MM.1S (cell line): ENCODE results near the gene SLC12A6.

Experiments used
- DNase-seq: peaks from one replicate; pipeline ENCODE4 v3.0.0-alpha.2; 2015
- H2AFZ ChIP-seq: fragments of 300-600 bp; sonication (generic); 2 replicates; pipeline ENCODE4 v1.6.0; 2016; ENCODE audit warnings: antibody characterized with exemption, low read length
- H3F3A ChIP-seq: fragments of 300-600 bp; sonication (generic); 2 replicates; pipeline ENCODE4 v1.6.1; 2016; ENCODE audit warnings: mild to moderate bottlenecking, antibody characterized with exemption, low read length, moderate library complexity, mixed read lengths; ENCODE audit not compliant: insufficient read depth
- H3K27ac ChIP-seq: fragments of 300-600 bp; sonication (generic); 2 replicates; pipeline ENCODE4 v1.5.1; 2016; ENCODE audit warnings: mild to moderate bottlenecking, low read length
- H3K27me3 ChIP-seq: fragments of 300-600 bp; sonication (generic); replicated peaks from 2 replicates; pipeline ENCODE4 v1.6.0; 2016; ENCODE audit warnings: low read length; ENCODE audit not compliant: insufficient read depth
- H3K36me3 ChIP-seq: fragments of 300-600 bp; sonication (generic); replicated peaks from 2 replicates; pipeline ENCODE4 v1.6.1; 2016; ENCODE audit warnings: mild to moderate bottlenecking, low read length, mixed read lengths; ENCODE audit not compliant: insufficient read depth
- H3K4me1 ChIP-seq: fragments of 300-600 bp; sonication (generic); 2 replicates; pipeline ENCODE4 v1.6.1; 2016; ENCODE audit warnings: low read length, mixed read lengths
- H3K4me2 ChIP-seq: fragments of 300-600 bp; sonication (generic); 2 replicates; pipeline ENCODE4 v1.6.0; 2016; ENCODE audit warnings: low read depth, low read length
- H3K4me3 ChIP-seq: fragments of 300-600 bp; sonication (generic); 2 replicates; pipeline ENCODE4 v1.5.1; 2016; ENCODE audit warnings: low read length, mixed read lengths
- H3K79me2 ChIP-seq: fragments of 300-600 bp; sonication (generic); 2 replicates; pipeline ENCODE4 v1.6.1; 2016; ENCODE audit warnings: mixed run types, low read length, mixed read lengths
- H3K9ac ChIP-seq: fragments of 300-600 bp; sonication (generic); 2 replicates; pipeline ENCODE4 v1.6.1; 2016; ENCODE audit warnings: low read length, mixed read lengths
- H3K9me2 ChIP-seq: fragments of 300-600 bp; sonication (generic); replicated peaks from 2 replicates; pipeline ENCODE4 v1.6.1; 2016; ENCODE audit warnings: mild to moderate bottlenecking, low read length, mixed read lengths; ENCODE audit not compliant: insufficient read depth
- H3K9me3 ChIP-seq: fragments of 300-600 bp; sonication (generic); replicated peaks from 2 replicates; pipeline ENCODE4 v1.6.1; 2016; ENCODE audit warnings: mild to moderate bottlenecking, low read length, mixed read lengths; ENCODE audit not compliant: insufficient read depth
- H4K20me1 ChIP-seq: fragments of 300-600 bp; sonication (generic); 2 replicates; pipeline ENCODE4 v1.6.1; 2016; ENCODE audit warnings: mild to moderate bottlenecking, low read length, moderate library complexity, mixed read lengths; ENCODE audit not compliant: insufficient read depth
- EZH2 ChIP-seq: fragments of 300-600 bp; sonication (generic); optimal IDR thresholded peaks from 2 replicates; pipeline ENCODE3; 2017; ENCODE audit warnings: low read depth, mild to moderate bottlenecking, antibody characterized with exemption, low read length, mixed read lengths
- EZH2phosphoT487 ChIP-seq: fragments of 300-600 bp; sonication (generic); IDR thresholded peaks from 2 replicates; pipeline ENCODE4 v1.6.1; 2018; ENCODE audit warnings: antibody characterized with exemption, low read length
- TF ChIP-seq, protein P1 (sequence below): fragments of 300-600 bp; sonication (generic); IDR thresholded peaks from 2 replicates; pipeline ENCODE4 v1.5.1; 2016; ENCODE audit warnings: antibody characterized with exemption, low read length, mixed read lengths

SLC12A6 gene

DNA sequence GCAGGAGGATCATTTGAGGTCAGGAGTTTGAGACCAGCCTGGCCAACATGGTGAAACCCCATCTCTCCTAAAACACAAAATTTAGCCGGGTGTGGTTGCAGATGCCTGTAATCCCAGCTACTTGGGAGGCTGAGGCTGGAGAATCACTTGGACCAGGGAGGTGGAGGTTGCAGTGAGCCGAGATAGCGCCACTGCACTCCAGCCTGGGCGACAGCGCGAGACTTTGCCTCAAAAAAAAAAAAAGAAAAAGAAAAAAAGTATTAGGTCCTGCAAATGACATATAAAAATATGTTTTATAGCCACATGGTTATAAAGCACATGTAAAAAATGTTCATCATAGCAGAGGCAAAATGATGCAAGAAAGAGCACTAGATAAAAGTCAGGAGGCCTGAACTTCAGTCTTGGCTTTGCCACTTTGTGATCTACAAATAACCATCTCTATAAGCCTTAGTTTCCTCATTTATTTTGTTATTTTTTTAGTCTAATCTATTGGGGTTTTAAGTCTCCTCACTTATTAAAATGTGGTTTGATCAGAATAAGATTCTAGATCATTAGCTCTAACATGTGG, 4.9 kb downstream of the SLC12A6 start:
- Histone ChIP-seq H2AFZ (no peak overlapping the region), H4K20me1 (no peaks in the 10 kb centered on the region), H3F3A (peaks cover 54% of the 10 kb centered on the region), H3K9me3 (no peaks in the 10 kb centered on the region), H3K27me3 (no peaks in the 10 kb centered on the region), H3K4me3 (no peak overlapping the region), H3K9ac (no peak overlapping the region), H3K27ac (no peak overlapping the region), H3K79me2 (peaks cover 82% of the 10 kb centered on the region), H3K9me2 (no peaks in the 10 kb centered on the region), H3K36me3 (no peaks in the 10 kb centered on the region), H3K4me1 (peaks cover 33% of the 10 kb centered on the region), H3K4me2 (no peak overlapping the region)
- TF ChIP-seq EZH2phosphoT487 (no peak), EZH2 (no peak)
- TF ChIP-seq, protein P1, sequence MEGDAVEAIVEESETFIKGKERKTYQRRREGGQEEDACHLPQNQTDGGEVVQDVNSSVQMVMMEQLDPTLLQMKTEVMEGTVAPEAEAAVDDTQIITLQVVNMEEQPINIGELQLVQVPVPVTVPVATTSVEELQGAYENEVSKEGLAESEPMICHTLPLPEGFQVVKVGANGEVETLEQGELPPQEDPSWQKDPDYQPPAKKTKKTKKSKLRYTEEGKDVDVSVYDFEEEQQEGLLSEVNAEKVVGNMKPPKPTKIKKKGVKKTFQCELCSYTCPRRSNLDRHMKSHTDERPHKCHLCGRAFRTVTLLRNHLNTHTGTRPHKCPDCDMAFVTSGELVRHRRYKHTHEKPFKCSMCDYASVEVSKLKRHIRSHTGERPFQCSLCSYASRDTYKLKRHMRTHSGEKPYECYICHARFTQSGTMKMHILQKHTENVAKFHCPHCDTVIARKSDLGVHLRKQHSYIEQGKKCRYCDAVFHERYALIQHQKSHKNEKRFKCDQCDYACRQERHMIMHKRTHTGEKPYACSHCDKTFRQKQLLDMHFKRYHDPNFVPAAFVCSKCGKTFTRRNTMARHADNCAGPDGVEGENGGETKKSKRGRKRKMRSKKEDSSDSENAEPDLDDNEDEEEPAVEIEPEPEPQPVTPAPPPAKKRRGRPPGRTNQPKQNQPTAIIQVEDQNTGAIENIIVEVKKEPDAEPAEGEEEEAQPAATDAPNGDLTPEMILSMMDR: no peak
- DNase-seq: no peak

DNA sequence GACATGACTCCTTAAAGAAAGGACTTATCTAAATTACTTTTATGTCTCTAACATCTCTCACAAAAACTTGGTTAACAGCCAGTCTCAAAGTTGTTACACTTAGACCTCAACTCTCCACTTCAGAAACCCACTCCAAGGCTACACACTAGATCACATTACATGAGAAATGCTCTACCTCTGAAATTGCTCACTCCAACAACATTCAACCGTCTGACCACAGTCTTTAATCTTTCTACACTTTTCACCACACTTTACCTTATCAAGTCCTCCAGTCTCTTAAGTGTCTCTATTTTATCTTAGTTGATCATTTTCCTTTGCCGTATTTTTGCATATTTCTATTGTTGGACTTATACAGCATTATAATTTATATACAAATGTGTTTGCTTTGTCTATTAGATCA, 5.8 kb downstream of the SLC12A6 start:
- Histone ChIP-seq H3K9ac (no peak overlapping the region), H3K4me3 (no peak overlapping the region), H3K4me2 (no peak overlapping the region), H3F3A (peaks cover 48% of the 10 kb centered on the region), H3K27ac (no peak overlapping the region), H3K9me3 (no peaks in the 10 kb centered on the region), H3K79me2 (peaks cover 82% of the 10 kb centered on the region), H2AFZ (no peak overlapping the region), H3K9me2 (no peaks in the 10 kb centered on the region), H3K27me3 (no peaks in the 10 kb centered on the region), H3K4me1 (peaks cover 41% of the 10 kb centered on the region), H4K20me1 (no peaks in the 10 kb centered on the region), H3K36me3 (no peaks in the 10 kb centered on the region)
- TF ChIP-seq, protein P1: no peak
- TF ChIP-seq EZH2phosphoT487 (no peak), EZH2 (no peak)
- DNase-seq: no peak

DNA sequence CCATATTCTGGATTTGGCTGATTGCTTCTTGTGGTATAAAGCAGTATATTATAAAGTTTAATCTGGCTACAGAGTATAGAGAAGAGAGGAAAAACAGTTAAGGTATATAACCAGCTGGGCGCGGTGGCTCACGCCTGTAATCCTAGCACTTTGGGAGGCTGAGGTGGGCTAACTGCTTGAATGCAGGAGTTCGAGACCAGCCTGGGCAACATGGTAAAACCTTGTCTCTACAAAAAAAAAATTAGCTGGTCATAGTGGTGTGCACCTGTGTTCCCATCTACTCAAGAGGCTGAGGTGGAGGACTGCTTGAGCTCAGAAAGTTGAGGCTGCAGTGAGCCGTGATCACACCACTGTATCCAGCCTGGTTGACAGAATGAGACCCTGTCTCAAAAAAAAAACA, 7.3 kb downstream of the SLC12A6 start:
- no peak overlapping the region for H2AFZ ChIP-seq
- H3K9ac ChIP-seq: no peak overlapping the region
- H3K36me3 ChIP-seq: no peaks in the 10 kb centered on the region
- H3F3A ChIP-seq: peaks cover 35% of the 10 kb centered on the region
- no peaks in the 10 kb centered on the region for H3K9me3 ChIP-seq
- peaks cover 45% of the 10 kb centered on the region for H3K4me1 ChIP-seq
- DNase-seq: no peak
- no peak overlapping the region for H3K4me3 ChIP-seq
- H3K4me2 ChIP-seq: no peak overlapping the region
- no peaks in the 10 kb centered on the region for H3K27me3 ChIP-seq
- peaks cover 78% of the 10 kb centered on the region for H3K79me2 ChIP-seq
- no peaks in the 10 kb centered on the region for H4K20me1 ChIP-seq
- no peaks in the 10 kb centered on the region for H3K9me2 ChIP-seq
- TF ChIP-seq, protein P1: no peak
- no peak for TF ChIP-seq EZH2
- TF ChIP-seq EZH2phosphoT487: no peak
- H3K27ac ChIP-seq: no peak overlapping the region
